A549 treated with GW870086 at 1 μM for 4 hours (cell line): ENCODE results near the gene OR52B4. TPM values are rescaled to one million over a fixed set of nuclear protein-coding genes. Genes with fewer than 3 reads are reported as not detected.

Source experiments
- total RNA-seq: library from RNA; stranded (reverse); fragments of 200-300 nt; extraction: Qiagen RNA extraction; gene quantifications from 5 replicates; pipeline ENCODE4 v1.2.3, GENCODE V29; 2022; ENCODE audit warnings: low read depth

The OR52B4 gene
- total RNA-seq = not detected in 5 replicates

GRCh38 chr11:4368286-4368685, at the start of gene OR52B4:
TSS of gene OR52B4 (minus strand) at chr11:4368386. CDS start at chr11:4368295, 91 bp downstream.

GRCh38 chr11:4393209-4393857, 25.1 kb upstream of the OR52B4 start, which contains the start of gene TRIM21:
TSS of gene TRIM21 (minus strand) at chr11:4393702. CDS start at chr11:4390409, 3,293 bp downstream.

Other genes starting within 250 kb of the OR52B4 start
- gene TRIM21, start 25.3 kb upstream of the OR52B4 start, total RNA-seq = 18.5 to 23.1 TPM (median 20.9 TPM) in 5 replicates
- not detected in 5 replicates for gene OR52K2, start 80.9 kb upstream of the OR52B4 start, total RNA-seq
- gene OR52K1, start 114.3 kb upstream of the OR52B4 start, total RNA-seq = not detected in 5 replicates
- gene OR52M1, start 176.8 kb upstream of the OR52B4 start, total RNA-seq = not detected in 5 replicates
- not detected in 5 replicates for gene OR52I2, start 213.4 kb upstream of the OR52B4 start, total RNA-seq
- gene OR52I1, start 225.7 kb upstream of the OR52B4 start, total RNA-seq = not detected in 5 replicates
- gene TRIM68, start 239.8 kb upstream of the OR52B4 start, total RNA-seq = 8.1 to 10.0 TPM (median 9.6 TPM) in 5 replicates